Heart right ventricle (tissue), 16 donors: Measurements from ENCODE around the gene WDR43. TPM values are rescaled to one million over a fixed set of nuclear protein-coding genes. Genes with fewer than 3 reads are reported as not detected.

Experiments
- ATAC-seq, 8 donors: fragments of 200-7000 bp; cut with Tn5 transposase; one replicate each; pipeline ENCODE4 v1.9.1; 2020; ENCODE audit warnings: mild to moderate bottlenecking in 8 of 8, moderate library complexity in 8 of 8, moderate number of reproducible peaks in 1 of 8
- DNase-seq, 2 donors: peaks; one replicate each; pipeline ENCODE4 v3.0.0-alpha.2; 2020
- H3K27ac ChIP-seq, 10 donors: fragments of 200-600 bp; sonication (generic) in 2 of 10; one replicate each; pipeline versions ENCODE4 v1.5.0 to v1.8.0; 2020 to 2022; ENCODE audit warnings: mild to moderate bottlenecking in 3 of 10
- H3K27me3 ChIP-seq, 7 donors: fragments of 200-600 bp; one replicate each; pipeline ENCODE4 v1.8.0; 2021 to 2022; ENCODE audit warnings: mild to moderate bottlenecking in 2 of 7
- H3K36me3 ChIP-seq, 9 donors: fragments of 200-600 bp; sonication (generic) in 1 of 9; one replicate each; pipeline versions ENCODE4 v1.5.0 to v1.8.0; 2020 to 2022; ENCODE audit warnings: mild to moderate bottlenecking in 2 of 9
- H3K4me1 ChIP-seq, 9 donors: fragments of 200-600 bp; sonication (generic) in 1 of 9; one replicate each; pipeline versions ENCODE4 v1.5.0 to v1.8.0; 2020 to 2022; ENCODE audit warnings: mild to moderate bottlenecking in 4 of 9
- H3K4me3 ChIP-seq, 10 donors: fragments of 200-600 bp; sonication (generic) in 2 of 10; one replicate each; pipeline versions ENCODE4 v1.5.0 to v1.8.0; 2020 to 2022; ENCODE audit warnings: mild to moderate bottlenecking in 7 of 10, moderate library complexity in 2 of 10
- H3K9me3 ChIP-seq, 11 donors: fragments of 200-600 bp in 10 of 11; sonication (generic) in 2 of 11; one replicate each; pipeline versions ENCODE4 v1.5.0 to v1.8.0; 2013 to 2022; ENCODE audit warnings: mild to moderate bottlenecking in 2 of 11, control low read depth in 1 of 11, moderate library complexity in 1 of 11
- WGBS, 2 donors: extraction: QIAGEN DNeasy Blood & Tissue Kit; methylation state at CpG; one replicate each; pipeline ENCODE4 v1.1.7; 2013; ENCODE audit warnings: inconsistent platforms in 1 of 2; 5-methylcytosine and 5-hydroxymethylcytosine counted together
- intact Hi-C, 10 donors: fragments of 100-400 bp; cut with DNase I; formaldehyde crosslinking; loops; one replicate each; pipeline versions ENCODE4 v1.11.1 to v1.14.2; 2022
- polyA plus RNA-seq, 2 donors: library from polyadenylated mRNA; stranded (reverse); fragments of 200-250 nt; gene quantifications; one replicate each; pipeline ENCODE4 v1.2.3, GENCODE V29; 2013
- total RNA-seq, 10 donors: library from RNA; stranded (reverse); fragmentation: NEBNext Ultra II Directional in 3 of 10; extraction: Animal tissue kit (Norgen Biotek cat#: 25700) in 3 of 10; gene quantifications; one replicate each; pipeline versions ENCODE4 v1.2.1 to v1.2.4, GENCODE V29; 2021 to 2023
- TF ChIP-seq, protein P1 (sequence below), 9 donors: fragments of 200-600 bp; sonication (generic) in 2 of 9; IDR thresholded peaks; one replicate each; pipeline versions ENCODE4 v1.5.0 to v1.8.0; 2021 to 2022; ENCODE audit warnings: antibody characterized with exemption in 9 of 9, mild to moderate bottlenecking in 5 of 9, moderate library complexity in 1 of 9
- donor health status: Arrhythmogenic right ventricular cardiomyopathy.
- donor health status: ischemic (EF 13 %, LVEDD 7.1; RV severe dilation, severe dysfunction).
- donor health status: healthy with polysubstance abuse.
- donor health status: DM: no; HTN: yes; CAD: no.
- donor health status: DM: no; HTN: no; CAD: no.
- donor health status: ischemic (EF 25% LVEDD 6.9; RV normal size, moderate dysfunction).
- donor health status: ischemic (EF 25% LVEDD 5.7; RV mildly dilated, moderate dysfunction).
- donor health status: healthy.
- donor health status: DM: yes; HTN: yes; CAD: no.
- donor health status: Ischemic cardiomyopathy.
- donor health status: ischemic (EF 35%, LVEDD 5.7; RV mildly dilated, moderate dysfunction).
- donor health status: nonischemic (EF 11% LVEDD 7.7; RV severe dilation, severe dysfunction).
- donor health status: DM: yes; HTN: yes; CAD: no.
- donor health status: PGD.
- donor health status: ischemic (EF 29% LVEDD 5.4; RV normal size, mild dysfunction).
- donor health status: nonischemic (EF 23%, LVEDD 6.1; RV moderate dilation, normal function).

The WDR43 gene
- total and polyA plus RNA-seq, 12 donors = 5.9 to 42.1 (median 22.3) TPM

- WGBS, 2 donors = 83 to 95% methylated on average over 1 of the region's 1 CpG
- no peak overlapping the region for H3K4me3 ChIP-seq
- no peaks in the 10 kb centered on the region for H3K4me1 ChIP-seq
- peaks cover 0 to 30% (median 20%) of the 10 kb centered on the region in 7 donors for H3K27me3 ChIP-seq
- intact Hi-C loops = no loop called here
- TF ChIP-seq, protein P1, sequence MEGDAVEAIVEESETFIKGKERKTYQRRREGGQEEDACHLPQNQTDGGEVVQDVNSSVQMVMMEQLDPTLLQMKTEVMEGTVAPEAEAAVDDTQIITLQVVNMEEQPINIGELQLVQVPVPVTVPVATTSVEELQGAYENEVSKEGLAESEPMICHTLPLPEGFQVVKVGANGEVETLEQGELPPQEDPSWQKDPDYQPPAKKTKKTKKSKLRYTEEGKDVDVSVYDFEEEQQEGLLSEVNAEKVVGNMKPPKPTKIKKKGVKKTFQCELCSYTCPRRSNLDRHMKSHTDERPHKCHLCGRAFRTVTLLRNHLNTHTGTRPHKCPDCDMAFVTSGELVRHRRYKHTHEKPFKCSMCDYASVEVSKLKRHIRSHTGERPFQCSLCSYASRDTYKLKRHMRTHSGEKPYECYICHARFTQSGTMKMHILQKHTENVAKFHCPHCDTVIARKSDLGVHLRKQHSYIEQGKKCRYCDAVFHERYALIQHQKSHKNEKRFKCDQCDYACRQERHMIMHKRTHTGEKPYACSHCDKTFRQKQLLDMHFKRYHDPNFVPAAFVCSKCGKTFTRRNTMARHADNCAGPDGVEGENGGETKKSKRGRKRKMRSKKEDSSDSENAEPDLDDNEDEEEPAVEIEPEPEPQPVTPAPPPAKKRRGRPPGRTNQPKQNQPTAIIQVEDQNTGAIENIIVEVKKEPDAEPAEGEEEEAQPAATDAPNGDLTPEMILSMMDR (IDR thresholded peaks at IDR 0.05) = no peak
- no peak for ATAC-seq
- no peak for DNase-seq
- H3K27ac ChIP-seq = no peak overlapping the region
- no peaks in the 10 kb centered on the region for H3K36me3 ChIP-seq
- no peaks in the 10 kb centered on the region for H3K9me3 ChIP-seq
These were observed 14.3 kb upstream of the WDR43 start for GRCh38 chr2:28880193-28880592.

GRCh38 chr2:28893488-28893887 lies 979 bp upstream of the WDR43 start:
- H3K4me1 ChIP-seq = peaks cover 0 to 36% (median 29%) of the 10 kb centered on the region in 9 donors
- WGBS, 2 donors = 89 to 93% methylated on average over 21 of the region's 21 CpGs
- H3K27me3 ChIP-seq = no peaks in the 10 kb centered on the region
- no peaks in the 10 kb centered on the region for H3K36me3 ChIP-seq
- TF ChIP-seq, protein P1 (IDR thresholded peaks at IDR 0.05) = no peak
- no peaks in the 10 kb centered on the region for H3K9me3 ChIP-seq
- DNase-seq = no peak
- ATAC-seq = no peak
- intact Hi-C loops = no loop called here
- H3K27ac ChIP-seq = no peak overlapping the region
- H3K4me3 ChIP-seq = peak overlapping the region in 1 of 10 donors; percentile 95

DNA sequence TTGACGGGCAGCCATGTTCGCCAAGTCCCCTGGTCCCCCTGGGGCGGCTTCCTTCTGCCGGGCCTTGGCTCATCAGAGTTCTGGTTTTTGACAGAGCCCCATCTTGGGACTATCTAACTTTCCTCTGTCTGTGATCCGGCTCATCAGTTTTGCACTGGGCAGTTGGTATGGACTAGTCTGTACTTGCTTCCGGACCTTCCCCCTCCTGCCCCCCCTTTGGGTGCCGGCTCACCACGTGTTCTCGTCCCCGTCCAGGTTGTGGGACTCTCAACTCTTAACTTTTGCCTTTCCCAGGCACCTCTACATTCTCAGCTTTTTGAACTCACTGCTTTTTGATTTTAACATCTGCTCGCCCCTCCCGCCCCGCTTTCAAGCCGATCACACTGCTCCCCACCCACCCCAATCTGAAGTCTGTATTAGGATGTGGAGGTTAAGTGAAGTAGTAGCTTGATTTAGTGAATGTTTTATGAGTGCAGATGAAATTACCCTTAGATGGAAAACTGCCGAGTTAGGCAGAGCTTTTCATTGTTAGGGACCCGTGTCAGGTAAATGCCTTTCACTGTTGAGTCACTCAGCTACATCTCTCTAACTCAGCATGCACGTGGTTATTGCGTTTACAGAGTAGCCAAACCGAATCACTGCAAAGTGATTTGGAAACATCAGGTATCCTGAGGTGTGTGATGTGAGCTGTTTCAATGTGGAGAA lies 874 bp downstream of the WDR43 start:
- H3K27me3 ChIP-seq = no peaks in the 10 kb centered on the region
- TF ChIP-seq, protein P1 (IDR thresholded peaks at IDR 0.05) = no peak
- peak overlapping the region; percentile 81 to 99 (median 95) for H3K4me3 ChIP-seq
- peaks cover 0 to 38% (median 31%) of the 10 kb centered on the region in 9 donors for H3K4me1 ChIP-seq
- peak in 5 of 8 donors; percentile 3 to 19 (median 10) for ATAC-seq
- intact Hi-C loops = loop anchor here in 1 of 10 donors (2.0 kb wide), 1 partner anchor 25 kb away; the partner anchor contains the start of gene TRMT61B
- WGBS, 2 donors = 2% methylated on average over 19 of the region's 19 CpGs
- H3K27ac ChIP-seq = peak overlapping the region in 9 of 10 donors; percentile 71 to 87 (median 83)
- peak in 1 of 2 donors; percentile 11 for DNase-seq
- H3K9me3 ChIP-seq = no peaks in the 10 kb centered on the region
- H3K36me3 ChIP-seq = no peaks in the 10 kb centered on the region

DNA sequence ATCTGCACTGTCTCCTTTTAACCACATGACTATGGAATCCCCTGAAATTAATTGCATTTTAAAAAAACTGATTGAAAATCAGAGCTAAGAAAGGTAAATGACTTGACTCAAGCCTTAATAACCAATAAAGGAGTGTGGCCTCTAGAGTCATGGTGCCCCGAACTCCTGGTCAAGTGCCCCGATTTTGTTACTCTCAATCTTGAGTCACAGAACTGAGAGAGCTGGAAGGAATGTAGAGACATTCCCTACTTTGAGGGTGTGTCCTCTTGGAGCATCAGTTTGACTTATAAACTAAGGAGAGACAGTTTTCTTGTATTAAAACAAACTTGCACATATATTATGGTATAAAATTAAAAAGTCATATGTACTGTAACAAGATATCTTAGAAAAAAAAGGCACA lies 2.4 kb downstream of the WDR43 start:
- ATAC-seq = no peak
- Histone ChIP-seq H3K4me3 (no peak overlapping the region), H3K27ac (no peak overlapping the region), H3K27me3 (no peaks in the 10 kb centered on the region), H3K4me1 (peaks cover 0 to 48% (median 31%) of the 10 kb centered on the region in 9 donors), H3K9me3 (no peaks in the 10 kb centered on the region), H3K36me3 (peaks cover 0 to 3% (median 0%) of the 10 kb centered on the region in 9 donors)
- TF ChIP-seq, protein P1 (IDR thresholded peaks at IDR 0.05) = no peak
- WGBS, 2 donors = 76 to 80% methylated on average over 2 of the region's 2 CpGs
- intact Hi-C loops = no loop called here
- no peak for DNase-seq
